ENCODE measurements around the gene NT5C1B.

NT5C1B gene

GRCh38 chr2:18536697-18537096, 52.7 kb downstream of the NT5C1B start:
- H3K27me3 ChIP-seq (replicated peaks; ENCODE audit: insufficient read depth, low read length): no peaks in the 10 kb centered on the region
- no peak overlapping the region for H3K4me3 ChIP-seq (ENCODE audit: low read length)
- no peak overlapping the region for H3K9ac ChIP-seq (ENCODE audit: low read length)
- no peaks in the 10 kb centered on the region for H3K4me1 ChIP-seq (ENCODE audit: low read length)
- H3F3A ChIP-seq (ENCODE audit: insufficient read depth, low read length): no peaks in the 10 kb centered on the region
- DNase-seq: no peak
- no peak overlapping the region for H2AFZ ChIP-seq (ENCODE audit: low read length)
- TF ChIP-seq CTCF (IDR thresholded peaks at IDR 0.05; ENCODE audit: low read length): no peak
- no peak for TF ChIP-seq EZH2phosphoT487 (IDR thresholded peaks at IDR 0.05; ENCODE audit: low read length)
- TF ChIP-seq EZH2 (optimal IDR thresholded peaks at IDR 0.05; ENCODE audit: low read depth, low read length): no peak
- no peaks in the 10 kb centered on the region for H3K79me2 ChIP-seq (ENCODE audit: low read length)
- H3K9me3 ChIP-seq (replicated peaks; ENCODE audit: insufficient read depth, low read length): no peaks in the 10 kb centered on the region
- no peak overlapping the region for H3K4me2 ChIP-seq (ENCODE audit: low read depth, low read length)
- no peaks in the 10 kb centered on the region for H3K9me2 ChIP-seq (replicated peaks; ENCODE audit: insufficient read depth, low read length)
- no peaks in the 10 kb centered on the region for H4K20me1 ChIP-seq (ENCODE audit: insufficient read depth, low read length)
- H3K27ac ChIP-seq (ENCODE audit: low read length): no peak overlapping the region
- no peaks in the 10 kb centered on the region for H3K36me3 ChIP-seq (replicated peaks; ENCODE audit: insufficient read depth, low read length)

GRCh38 chr2:18536100-18536499, 53.3 kb downstream of the NT5C1B start:
- Histone ChIP-seq H3K9ac (ENCODE audit: low read length) (no peak overlapping the region), H3K27ac (ENCODE audit: low read length) (no peak overlapping the region), H3K79me2 (ENCODE audit: low read length) (no peaks in the 10 kb centered on the region), H3K27me3 (replicated peaks; ENCODE audit: insufficient read depth, low read length) (no peaks in the 10 kb centered on the region), H3K4me2 (ENCODE audit: low read depth, low read length) (no peak overlapping the region), H2AFZ (ENCODE audit: low read length) (no peak overlapping the region), H3K36me3 (replicated peaks; ENCODE audit: insufficient read depth, low read length) (no peaks in the 10 kb centered on the region), H3K9me3 (replicated peaks; ENCODE audit: insufficient read depth, low read length) (no peaks in the 10 kb centered on the region), H3K4me1 (ENCODE audit: low read length) (no peaks in the 10 kb centered on the region), H3F3A (ENCODE audit: insufficient read depth, low read length) (no peaks in the 10 kb centered on the region), H3K9me2 (replicated peaks; ENCODE audit: insufficient read depth, low read length) (no peaks in the 10 kb centered on the region), H3K4me3 (ENCODE audit: low read length) (no peak overlapping the region), H4K20me1 (ENCODE audit: insufficient read depth, low read length) (no peaks in the 10 kb centered on the region)
- DNase-seq: no peak
- TF ChIP-seq EZH2 (optimal IDR thresholded peaks at IDR 0.05; ENCODE audit: low read depth, low read length) (no peak), EZH2phosphoT487 (IDR thresholded peaks at IDR 0.05; ENCODE audit: low read length) (no peak), CTCF (IDR thresholded peaks at IDR 0.05; ENCODE audit: low read length) (no peak)

GRCh38 chr2:18531194-18531593, 58.2 kb downstream of the NT5C1B start:
- H2AFZ ChIP-seq (ENCODE audit: low read length): no peak overlapping the region
- H3K4me1 ChIP-seq (ENCODE audit: low read length): no peaks in the 10 kb centered on the region
- no peaks in the 10 kb centered on the region for H3F3A ChIP-seq (ENCODE audit: insufficient read depth, low read length)
- H3K27me3 ChIP-seq (replicated peaks; ENCODE audit: insufficient read depth, low read length): no peaks in the 10 kb centered on the region
- H4K20me1 ChIP-seq (ENCODE audit: insufficient read depth, low read length): no peaks in the 10 kb centered on the region
- H3K9me2 ChIP-seq (replicated peaks; ENCODE audit: insufficient read depth, low read length): no peaks in the 10 kb centered on the region
- no peaks in the 10 kb centered on the region for H3K9me3 ChIP-seq (replicated peaks; ENCODE audit: insufficient read depth, low read length)
- TF ChIP-seq EZH2phosphoT487 (IDR thresholded peaks at IDR 0.05; ENCODE audit: low read length): no peak
- no peak for TF ChIP-seq CTCF (IDR thresholded peaks at IDR 0.05; ENCODE audit: low read length)
- no peak for TF ChIP-seq EZH2 (optimal IDR thresholded peaks at IDR 0.05; ENCODE audit: low read depth, low read length)
- H3K79me2 ChIP-seq (ENCODE audit: low read length): no peaks in the 10 kb centered on the region
- DNase-seq: no peak
- H3K36me3 ChIP-seq (replicated peaks; ENCODE audit: insufficient read depth, low read length): no peaks in the 10 kb centered on the region
- H3K4me2 ChIP-seq (ENCODE audit: low read depth, low read length): no peak overlapping the region
- H3K4me3 ChIP-seq (ENCODE audit: low read length): no peak overlapping the region
- H3K9ac ChIP-seq (ENCODE audit: low read length): no peak overlapping the region
- no peak overlapping the region for H3K27ac ChIP-seq (ENCODE audit: low read length)
